IPS-20b (cell line): ENCODE results near the gene VGLL1.

Experiments
- H3K27ac ChIP-seq: one replicate; pipeline ENCODE4 v1.5.1; 2013; ENCODE audit warnings: low read length
- H3K27me3 ChIP-seq: 2 replicates; pipeline ENCODE4 v1.6.1; 2013; ENCODE audit warnings: mild to moderate bottlenecking, low read length, inconsistent platforms; ENCODE audit not compliant: insufficient read depth
- H3K36me3 ChIP-seq: 2 replicates; pipeline ENCODE4 v1.6.1; 2013; ENCODE audit warnings: low read depth, mild to moderate bottlenecking, inconsistent platforms, low read length, moderate library complexity; ENCODE audit not compliant: insufficient read depth
- H3K4me1 ChIP-seq: 2 replicates; pipeline ENCODE4 v1.6.1; 2013; ENCODE audit warnings: mild to moderate bottlenecking, control low read depth, inconsistent platforms, low read length, moderate library complexity; ENCODE audit not compliant: insufficient read depth
- H3K4me3 ChIP-seq: 2 replicates; pipeline ENCODE4 v1.5.1; 2013; ENCODE audit warnings: mild to moderate bottlenecking, low read length, inconsistent platforms
- H3K9ac ChIP-seq: 2 replicates; pipeline ENCODE4 v1.6.1; 2013; ENCODE audit warnings: low read depth, mild to moderate bottlenecking, inconsistent platforms, low read length, moderate library complexity
- H3K9me3 ChIP-seq: 2 replicates; pipeline ENCODE4 v1.6.1; 2013; ENCODE audit warnings: mild to moderate bottlenecking, low read depth, low read length, inconsistent platforms; ENCODE audit not compliant: insufficient read depth

Gene VGLL1

DNA sequence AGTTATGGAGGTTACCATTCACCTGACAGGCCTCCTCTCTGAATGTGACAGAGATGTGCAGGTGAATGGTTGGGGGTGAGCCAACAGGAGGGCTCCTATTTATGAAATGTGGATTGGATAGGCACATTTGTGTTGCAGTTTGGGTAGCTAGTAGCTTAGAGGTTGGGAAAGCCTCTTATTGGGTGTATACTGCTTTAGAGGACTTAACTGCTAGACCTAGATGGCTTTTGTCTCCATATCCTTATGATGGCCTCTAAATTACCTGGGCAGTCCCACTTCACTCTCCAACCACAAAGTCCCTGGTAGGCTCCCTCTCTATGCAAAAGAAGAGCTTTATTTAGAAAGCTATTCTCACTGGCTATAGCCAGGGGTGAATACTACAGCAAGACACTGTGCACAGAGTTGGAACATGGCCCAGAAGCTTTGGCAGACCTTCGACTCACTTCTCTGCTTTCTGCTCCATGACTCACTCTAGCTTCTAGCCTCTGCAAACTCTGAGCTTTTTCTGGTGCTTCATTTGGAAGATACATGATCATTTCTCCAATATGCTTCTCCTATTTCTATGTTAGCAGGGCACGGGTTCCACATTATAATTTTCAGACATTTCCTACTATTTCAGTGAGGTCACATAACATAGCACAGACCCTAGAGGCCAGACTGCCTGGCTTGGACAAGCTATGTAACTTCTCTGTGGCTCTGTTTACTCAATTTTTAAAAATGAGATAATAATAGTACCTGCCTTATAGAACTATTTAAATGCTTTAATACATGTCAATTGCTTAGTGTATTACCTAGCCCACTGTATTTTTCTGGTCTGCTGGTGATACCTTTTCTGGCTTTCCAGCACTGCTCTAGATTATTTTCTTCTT, 6.0 kb upstream of the VGLL1 start:
- Histone ChIP-seq H3K4me1 (no peaks in the 10 kb centered on the region), H3K36me3 (no peaks in the 10 kb centered on the region), H3K27me3 (no peaks in the 10 kb centered on the region), H3K4me3 (no peak overlapping the region), H3K9me3 (no peaks in the 10 kb centered on the region), H3K9ac (no peak overlapping the region), H3K27ac (no peak overlapping the region)

- H3K27me3 ChIP-seq = no peaks in the 10 kb centered on the region
- no peak overlapping the region for H3K9ac ChIP-seq
- H3K4me1 ChIP-seq = no peaks in the 10 kb centered on the region
- no peaks in the 10 kb centered on the region for H3K36me3 ChIP-seq
- H3K4me3 ChIP-seq = no peak overlapping the region
- no peak overlapping the region for H3K27ac ChIP-seq
- H3K9me3 ChIP-seq = no peaks in the 10 kb centered on the region
These were observed 3.2 kb upstream of the VGLL1 start for GRCh38 chrX:136528645-136529315.

DNA sequence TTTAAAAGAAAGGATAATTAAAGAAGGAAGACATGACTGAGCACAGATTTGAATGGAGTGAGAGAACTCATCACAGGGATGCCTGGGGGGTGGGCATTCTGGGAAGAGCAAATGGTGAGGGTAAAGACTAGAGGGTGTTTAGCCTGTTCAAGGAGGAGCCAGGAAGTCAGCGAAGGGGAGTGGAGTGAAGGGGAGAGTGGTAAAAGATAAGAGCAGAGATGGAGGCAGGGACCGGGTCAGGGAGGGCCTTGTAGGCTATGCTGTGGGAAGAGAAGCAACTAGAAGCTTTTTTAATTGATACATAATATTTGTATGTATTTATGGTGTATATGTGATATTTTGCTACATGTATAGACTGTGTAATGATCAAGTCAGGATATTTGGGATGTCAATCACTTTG, 2.2 kb upstream of the VGLL1 start:
- Histone ChIP-seq H3K27me3 (no peaks in the 10 kb centered on the region), H3K9me3 (no peaks in the 10 kb centered on the region), H3K27ac (no peak overlapping the region), H3K4me3 (no peak overlapping the region), H3K36me3 (no peaks in the 10 kb centered on the region), H3K9ac (no peak overlapping the region), H3K4me1 (no peaks in the 10 kb centered on the region)

DNA sequence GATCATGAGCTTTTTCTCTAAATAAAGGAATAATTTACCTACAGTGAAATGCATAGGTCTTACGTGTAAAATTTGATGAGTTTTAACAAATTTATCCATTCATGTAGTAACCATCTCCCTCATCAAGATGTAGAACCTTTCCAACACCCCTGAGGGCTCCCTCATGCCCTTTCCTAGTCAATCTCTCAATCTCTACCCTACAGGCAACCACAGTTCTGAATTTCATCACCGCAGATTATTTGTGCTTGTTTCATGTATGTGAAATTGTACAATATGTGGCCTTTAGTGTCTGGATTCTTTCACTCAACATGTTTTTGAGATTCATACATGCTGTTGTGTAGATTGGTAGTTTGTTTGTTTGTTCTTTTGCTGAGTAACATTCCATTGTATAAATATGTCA, 2.1 kb downstream of the VGLL1 start:
- no peaks in the 10 kb centered on the region for H3K4me1 ChIP-seq
- no peaks in the 10 kb centered on the region for H3K27me3 ChIP-seq
- no peaks in the 10 kb centered on the region for H3K36me3 ChIP-seq
- no peaks in the 10 kb centered on the region for H3K9me3 ChIP-seq
- no peak overlapping the region for H3K27ac ChIP-seq
- no peak overlapping the region for H3K9ac ChIP-seq
- no peak overlapping the region for H3K4me3 ChIP-seq

GRCh38 chrX:136538811-136539210, 6.8 kb downstream of the VGLL1 start:
- Histone ChIP-seq H3K9me3 (no peaks in the 10 kb centered on the region), H3K27ac (no peak overlapping the region), H3K36me3 (no peaks in the 10 kb centered on the region), H3K4me1 (no peaks in the 10 kb centered on the region), H3K4me3 (no peak overlapping the region), H3K27me3 (no peaks in the 10 kb centered on the region), H3K9ac (no peak overlapping the region)

DNA sequence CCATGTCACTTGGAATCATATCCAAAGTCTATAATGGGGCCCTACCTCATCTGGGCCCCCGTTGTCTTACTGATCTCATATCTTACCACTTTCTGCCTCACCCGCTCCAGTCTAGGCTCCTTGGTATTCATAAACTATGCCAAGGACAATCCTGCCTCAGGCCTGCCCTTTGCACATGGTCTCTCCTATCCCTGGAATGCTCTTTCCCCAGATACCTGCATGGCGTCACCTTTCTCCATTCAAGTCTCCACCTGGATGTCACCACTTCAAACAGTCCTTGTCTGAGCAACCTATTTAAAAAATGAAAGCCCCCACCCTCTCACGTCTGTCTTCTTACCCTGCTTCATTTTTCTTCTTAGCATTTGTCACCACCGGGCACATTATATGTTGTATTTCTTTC, 8.2 kb downstream of the VGLL1 start:
- Histone ChIP-seq H3K27me3 (no peaks in the 10 kb centered on the region), H3K4me3 (no peak overlapping the region), H3K9ac (no peak overlapping the region), H3K36me3 (no peaks in the 10 kb centered on the region), H3K4me1 (no peaks in the 10 kb centered on the region), H3K27ac (no peak overlapping the region), H3K9me3 (no peaks in the 10 kb centered on the region)

DNA sequence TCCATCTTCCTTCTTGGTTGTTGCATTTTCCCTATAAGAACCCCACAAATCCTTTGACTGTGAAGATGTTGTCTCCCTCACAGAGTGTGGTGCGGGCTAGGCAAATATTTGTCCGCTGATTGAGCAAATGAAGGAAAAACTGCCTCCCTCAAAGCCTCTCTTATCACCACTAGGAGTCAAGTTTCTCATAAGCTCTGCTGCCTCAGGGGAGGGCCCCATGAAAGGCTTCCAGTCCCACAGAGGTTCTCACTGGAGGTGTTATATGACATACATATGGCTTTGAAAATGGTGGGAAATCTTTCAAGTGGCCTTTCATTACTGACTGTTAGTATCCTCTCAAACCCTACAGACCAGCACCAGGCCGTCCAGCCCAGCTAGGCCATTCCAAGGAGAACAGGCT, 9.3 kb downstream of the VGLL1 start:
- H3K27me3 ChIP-seq = no peaks in the 10 kb centered on the region
- H3K4me3 ChIP-seq = no peak overlapping the region
- H3K36me3 ChIP-seq = no peaks in the 10 kb centered on the region
- H3K9me3 ChIP-seq = no peaks in the 10 kb centered on the region
- no peak overlapping the region for H3K9ac ChIP-seq
- no peak overlapping the region for H3K27ac ChIP-seq
- no peaks in the 10 kb centered on the region for H3K4me1 ChIP-seq

DNA sequence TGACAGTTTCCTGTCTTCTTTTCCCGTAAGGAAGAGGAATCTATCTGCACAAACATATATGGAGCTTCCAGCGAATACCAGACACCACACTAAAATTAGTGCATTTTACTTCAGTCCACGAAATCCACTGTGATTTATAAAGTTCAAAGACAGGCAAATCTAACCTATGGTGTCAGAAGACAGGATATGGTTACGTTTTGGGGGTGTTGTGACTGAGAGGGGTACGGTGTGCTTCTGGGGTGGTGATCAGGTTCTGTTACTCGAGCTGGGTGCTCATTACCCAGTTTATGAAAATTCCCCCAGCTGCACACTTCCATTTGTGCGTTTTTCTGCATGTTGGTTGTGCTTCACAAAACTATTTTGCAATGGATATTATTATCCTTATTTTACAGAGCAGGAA, 10.3 kb downstream of the VGLL1 start:
- Histone ChIP-seq H3K4me1 (no peaks in the 10 kb centered on the region), H3K4me3 (no peak overlapping the region), H3K9ac (no peak overlapping the region), H3K36me3 (no peaks in the 10 kb centered on the region), H3K9me3 (no peaks in the 10 kb centered on the region), H3K27me3 (no peaks in the 10 kb centered on the region), H3K27ac (no peak overlapping the region)

DNA sequence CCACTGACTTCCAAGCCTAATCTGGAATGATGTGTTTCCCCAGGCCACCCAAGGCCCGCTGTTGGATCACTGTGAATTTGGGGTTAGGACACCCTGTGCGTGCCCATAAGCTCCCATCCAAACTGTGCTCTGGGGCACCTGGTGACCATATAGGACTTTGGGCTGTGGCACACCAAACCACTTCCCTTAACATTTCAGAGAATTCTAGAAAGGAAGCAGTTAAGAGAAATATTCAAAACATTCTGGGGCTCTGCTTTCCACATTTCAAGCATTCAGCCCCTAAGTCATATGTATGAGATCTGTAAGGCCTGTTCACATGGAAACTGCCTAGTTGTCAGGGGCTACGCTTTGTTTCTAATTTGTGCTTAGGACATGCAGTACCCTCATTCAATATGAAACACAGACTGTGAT, 14.4 kb downstream of the VGLL1 start:
- H3K9me3 ChIP-seq = no peaks in the 10 kb centered on the region
- H3K9ac ChIP-seq = no peak overlapping the region
- no peaks in the 10 kb centered on the region for H3K36me3 ChIP-seq
- H3K27me3 ChIP-seq = no peaks in the 10 kb centered on the region
- H3K27ac ChIP-seq = no peak overlapping the region
- H3K4me1 ChIP-seq = no peaks in the 10 kb centered on the region
- H3K4me3 ChIP-seq = no peak overlapping the region

GRCh38 chrX:136549226-136549625, 17.2 kb downstream of the VGLL1 start:
- no peak overlapping the region for H3K4me3 ChIP-seq
- H3K27ac ChIP-seq = no peak overlapping the region
- no peaks in the 10 kb centered on the region for H3K9me3 ChIP-seq
- H3K36me3 ChIP-seq = no peaks in the 10 kb centered on the region
- H3K4me1 ChIP-seq = no peaks in the 10 kb centered on the region
- no peaks in the 10 kb centered on the region for H3K27me3 ChIP-seq
- no peak overlapping the region for H3K9ac ChIP-seq

- Histone ChIP-seq H3K27me3 (no peaks in the 10 kb centered on the region), H3K9me3 (no peaks in the 10 kb centered on the region), H3K4me3 (no peak overlapping the region), H3K9ac (no peak overlapping the region), H3K4me1 (no peaks in the 10 kb centered on the region), H3K27ac (no peak overlapping the region), H3K36me3 (no peaks in the 10 kb centered on the region)
These were observed 19.4 kb downstream of the VGLL1 start for GRCh38 chrX:136551410-136551809.

GRCh38 chrX:136555694-136556093, 23.7 kb downstream of the VGLL1 start:
- Histone ChIP-seq H3K27me3 (no peaks in the 10 kb centered on the region), H3K36me3 (no peaks in the 10 kb centered on the region), H3K4me3 (no peak overlapping the region)

More at GRCh38 chrX:136555694-136556093, 23.7 kb downstream of the VGLL1 start:
- H3K4me1 ChIP-seq = no peaks in the 10 kb centered on the region
- no peak overlapping the region for H3K27ac ChIP-seq
- H3K9me3 ChIP-seq = no peaks in the 10 kb centered on the region
- H3K9ac ChIP-seq = no peak overlapping the region
